GM12864 (cell line): ENCODE measurements around the gene PTPRD.

Experiments used
- DNase-seq: peaks from one replicate; pipeline ENCODE4 v3.0.0-alpha.2; 2011; ENCODE audit warnings: low read depth
- H3K4me3 ChIP-seq: 2 replicates; pipeline ENCODE4 v1.5.1; 2011; ENCODE audit warnings: mild to moderate bottlenecking, low read depth, low read length, control low read depth
- CTCF ChIP-seq: IDR thresholded peaks from 2 replicates; pipeline ENCODE4 v1.5.1; 2011; ENCODE audit warnings: low read depth, mild to moderate bottlenecking, moderate library complexity, low read length, control low read depth, inconsistent platforms; ENCODE audit errors: missing control alignments

Gene PTPRD

GRCh38 chr9:9395539-9395938, 1217.3 kb downstream of the PTPRD start:
- DNase-seq, result no peak
- TF ChIP-seq CTCF, result no peak
- no peak overlapping the region for H3K4me3 ChIP-seq

GRCh38 chr9:9392755-9393154, 1220.0 kb downstream of the PTPRD start:
- no peak overlapping the region for H3K4me3 ChIP-seq
- no peak for DNase-seq
- no peak for TF ChIP-seq CTCF

DNA sequence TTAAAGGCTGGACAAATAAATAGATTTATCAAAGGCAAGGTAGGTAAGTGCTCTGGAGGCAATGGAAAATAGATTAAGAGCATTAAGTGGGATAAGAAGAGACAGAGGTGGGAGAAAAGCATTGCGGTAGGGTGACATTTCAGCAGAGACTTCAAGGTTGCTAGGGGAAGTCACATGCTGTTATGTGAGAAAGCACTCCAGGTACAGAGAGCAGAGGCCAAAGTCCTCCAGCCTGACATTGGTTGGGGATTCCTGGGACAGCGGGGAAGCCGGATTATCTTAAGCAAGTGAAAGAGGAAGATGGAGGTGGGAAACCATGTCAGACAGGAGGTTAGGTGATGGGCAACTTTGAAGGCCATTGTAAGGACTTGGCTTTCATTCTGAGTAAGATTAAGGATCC, 1222.9 kb downstream of the PTPRD start:
- no peak overlapping the region for H3K4me3 ChIP-seq
- no peak for DNase-seq
- no peak for TF ChIP-seq CTCF

DNA sequence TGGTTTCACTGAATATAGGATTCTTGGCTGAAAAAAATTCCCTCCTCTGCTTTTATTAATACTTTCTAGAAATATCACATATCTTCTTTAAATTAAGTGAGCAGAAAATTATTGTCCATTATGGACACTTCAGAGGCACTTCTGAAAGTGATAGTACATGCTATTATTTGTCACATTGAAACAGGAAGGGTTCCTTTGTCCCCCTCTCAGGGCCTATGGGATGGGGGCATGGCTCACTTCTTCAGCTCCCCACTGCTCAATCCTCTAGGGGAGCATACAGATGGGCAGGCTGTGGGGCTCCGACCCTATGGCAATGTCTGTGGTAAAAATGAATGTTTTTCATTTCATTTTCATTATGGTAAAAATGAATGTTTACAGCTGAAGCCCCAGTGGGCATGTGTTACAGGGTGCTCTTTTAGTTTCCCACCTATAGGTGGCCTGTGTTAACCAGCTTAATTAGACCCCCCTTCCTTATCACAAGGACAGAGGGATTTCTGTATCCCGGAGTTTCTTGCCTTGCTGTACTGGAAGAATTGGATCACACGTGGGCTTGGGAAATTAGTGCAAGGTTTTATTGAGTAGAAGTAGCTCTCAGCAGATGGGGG, 1225.2 kb downstream of the PTPRD start:
- DNase-seq, result no peak
- no peak for TF ChIP-seq CTCF
- H3K4me3 ChIP-seq, result no peak overlapping the region

DNA sequence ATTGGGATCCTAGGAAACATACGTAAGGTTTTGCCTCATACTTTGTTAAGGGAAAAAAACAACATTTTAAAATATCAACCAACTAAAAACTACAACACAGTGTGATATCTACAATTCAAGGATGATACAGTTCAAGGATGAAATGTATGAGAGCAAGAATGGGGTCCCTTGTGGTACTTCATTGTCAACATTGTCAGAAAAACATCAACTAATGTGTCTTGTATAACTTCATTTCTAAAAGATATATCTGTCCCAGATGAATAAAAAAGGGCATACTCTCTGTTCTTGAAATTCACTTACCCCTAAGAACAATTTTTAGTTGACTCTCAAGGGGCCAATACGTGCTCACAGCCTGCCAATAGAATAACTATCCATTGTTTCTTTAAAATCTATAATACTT, 1250.5 kb downstream of the PTPRD start:
- no peak overlapping the region for H3K4me3 ChIP-seq
- TF ChIP-seq CTCF, result no peak
- no peak for DNase-seq

GRCh38 chr9:9352877-9353481, 1259.8 kb downstream of the PTPRD start:
- peak; percentile 50 for TF ChIP-seq CTCF
- DNase-seq, result no peak

DNA sequence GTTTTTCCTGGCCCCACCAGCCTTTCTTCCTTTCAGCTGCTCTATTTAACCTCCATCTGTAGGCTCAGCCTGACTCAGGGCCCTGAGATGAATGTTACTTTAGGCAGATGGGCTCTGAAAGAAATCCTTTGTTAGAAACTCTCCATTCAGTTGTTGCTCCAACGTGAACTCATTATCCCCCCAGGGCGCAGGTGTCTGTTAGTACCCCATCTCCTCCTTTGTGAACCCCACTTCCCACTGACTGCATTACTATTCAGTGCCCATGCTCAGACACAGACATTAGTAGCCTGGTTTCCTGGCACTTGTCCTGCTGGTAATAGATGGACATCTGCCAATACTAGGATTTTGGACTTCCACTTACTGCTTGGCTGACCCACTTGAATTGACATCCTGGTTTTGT, 1271.6 kb downstream of the PTPRD start:
- TF ChIP-seq CTCF, result no peak
- DNase-seq, result no peak
- H3K4me3 ChIP-seq, result no peak overlapping the region

More at GRCh38 chr9:9352877-9353481, 1259.8 kb downstream of the PTPRD start:
- H3K4me3 ChIP-seq, result no peak overlapping the region
